A204.1 (cell line): ENCODE data around the gene CCDC201.
"Not testable (repeated sequence)": the region's sequence is repeated elsewhere in the genome, so short reads cannot be mapped to it uniquely, and the experiment has no call there.

Source experiments
- FAIRE-seq: peaks from 2 replicates; lab custom pipeline; 2012; peaks lifted over from hg19 to GRCh38; lab: Jason Lieb, UNC

The CCDC201 gene

GRCh38 chr7:45814216-45815118 lies 58.4 kb downstream of the CCDC201 start:
- FAIRE-seq = not testable (repeated sequence)

- FAIRE-seq = not testable (repeated sequence)
Observed at GRCh38 chr7:45813771-45814170, 59.1 kb downstream of the CCDC201 start.

- no peak for FAIRE-seq
Observed at GRCh38 chr7:45812946-45813345, 59.9 kb downstream of the CCDC201 start.

GRCh38 chr7:45811652-45812234 lies 61.1 kb downstream of the CCDC201 start:
- FAIRE-seq = not testable (repeated sequence)

- FAIRE-seq = not testable (repeated sequence)
Observed at GRCh38 chr7:45810451-45811005, 62.4 kb downstream of the CCDC201 start.
